GM23338 (cell line): ENCODE data around the gene AIMP2. TPM values are rescaled to one million over a fixed set of nuclear protein-coding genes. Genes with fewer than 3 reads are reported as not detected.

Source experiments
- ATAC-seq: fragments of 200-7000 bp; cut with Tn5 transposase; 3 replicates; pipeline ENCODE4 v1.9.1; 2020
- DNase-seq: peaks from one replicate; pipeline ENCODE4 v3.0.0-alpha.2; 2015; ENCODE audit warnings: low spot score
- H2AFZ ChIP-seq: fragments of 200-600 bp; sonication (generic); 2 replicates; pipeline ENCODE4 v1.8.0; 2016; ENCODE audit warnings: antibody characterized with exemption, mild to moderate bottlenecking, moderate library complexity
- H3F3A ChIP-seq: fragments of 200-600 bp; sonication (generic); replicated peaks from 2 replicates; pipeline ENCODE4 v1.8.0; 2017; ENCODE audit warnings: antibody characterized with exemption, mixed run types, low read depth
- H3K27ac ChIP-seq: fragments of 200-600 bp; sonication (generic); 2 replicates; pipeline ENCODE4 v1.6.1; 2016; ENCODE audit warnings: low read depth
- H3K27me3 ChIP-seq: fragments of 200-600 bp; sonication (generic); 2 replicates; pipeline ENCODE4 v1.8.0; 2016; ENCODE audit warnings: mild to moderate bottlenecking, mixed run types, moderate library complexity; ENCODE audit not compliant: insufficient read depth
- H3K36me3 ChIP-seq: fragments of 200-600 bp; sonication (generic); 2 replicates; pipeline ENCODE4 v1.8.0; 2016; ENCODE audit warnings: mild to moderate bottlenecking; ENCODE audit not compliant: insufficient read depth
- H3K4me1 ChIP-seq: fragments of 200-600 bp; sonication (generic); 2 replicates; pipeline ENCODE4 v1.8.0; 2016; ENCODE audit warnings: mild to moderate bottlenecking, moderate library complexity; ENCODE audit not compliant: insufficient read depth
- H3K4me2 ChIP-seq: fragments of 200-600 bp; sonication (generic); 2 replicates; pipeline ENCODE4 v1.7.1; 2017; ENCODE audit warnings: mixed run types
- H3K4me3 ChIP-seq: fragments of 200-600 bp; sonication (generic); 2 replicates; pipeline ENCODE4 v1.6.1; 2016; ENCODE audit warnings: mixed run types
- H3K79me2 ChIP-seq: fragments of 200-600 bp; sonication (generic); replicated peaks from 2 replicates; pipeline ENCODE4 v1.8.0; 2017; ENCODE audit warnings: mild to moderate bottlenecking; ENCODE audit not compliant: insufficient read depth
- H3K9me2 ChIP-seq: fragments of 200-600 bp; sonication (generic); 2 replicates; pipeline ENCODE4 v1.8.0; 2017; ENCODE audit not compliant: insufficient read depth
- H4K20me1 ChIP-seq: fragments of 200-600 bp; sonication (generic); replicated peaks from 2 replicates; pipeline ENCODE4 v1.8.0; 2017; ENCODE audit warnings: mild to moderate bottlenecking; ENCODE audit not compliant: insufficient read depth
- H3K27ac Mint-ChIP-seq: 2 replicates; pipeline ENCODE4 v1.8.0; 2020; ENCODE audit warnings: inconsistent platforms, mild to moderate bottlenecking, moderate library complexity, mixed read lengths
- H3K27me3 Mint-ChIP-seq: 3 replicates; pipeline ENCODE4 v1.8.0; 2022; ENCODE audit warnings: low read depth, mild to moderate bottlenecking, moderate library complexity, mixed read lengths, inconsistent platforms; ENCODE audit not compliant: insufficient read depth, poor library complexity
- H3K36me3 Mint-ChIP-seq: 3 replicates; pipeline ENCODE4 v1.8.0; 2021; ENCODE audit warnings: low read depth, mild to moderate bottlenecking, inconsistent platforms, moderate library complexity, mixed read lengths
- H3K4me1 Mint-ChIP-seq: 3 replicates; pipeline ENCODE4 v1.8.0; 2020; ENCODE audit warnings: mild to moderate bottlenecking, inconsistent platforms, mixed read lengths
- H3K4me3 Mint-ChIP-seq: 3 replicates; pipeline ENCODE4 v1.8.0; 2021; ENCODE audit warnings: moderate library complexity, mild to moderate bottlenecking, inconsistent platforms, mixed read lengths
- H3K9me3 Mint-ChIP-seq: 3 replicates; pipeline ENCODE4 v1.8.0; 2020; ENCODE audit warnings: moderate library complexity, mild to moderate bottlenecking, inconsistent platforms, mixed read lengths
- CREB1 ChIP-seq: fragments of 250-450 bp; sonication (Bioruptor Pico); IDR thresholded peaks from 2 replicates; pipeline ENCODE4 v1.5.0; 2020; ENCODE audit warnings: low read depth, mild to moderate bottlenecking, moderate library complexity
- CTCF ChIP-seq, 2 experiments: fragments of 200-600 bp in 1 of 2; sonication (generic) in 1 of 2; conservative IDR thresholded peaks; 2 replicates each; pipeline versions ENCODE4 v1.5.1 to v1.6.1; 2016 to 2017; ENCODE audit warnings: antibody characterized with exemption in 2 of 2, low read depth in 2 of 2, mild to moderate bottlenecking in 2 of 2, moderate library complexity in 1 of 2
- ETS1 ChIP-seq: IDR thresholded peaks from 2 replicates; pipeline ENCODE4 v1.6.1; 2016; ENCODE audit warnings: antibody characterized with exemption
- EZH2 ChIP-seq: fragments of 200-600 bp; sonication (generic); IDR thresholded peaks from one replicate; pipeline ENCODE4 v1.8.0; 2017; ENCODE audit warnings: antibody characterized with exemption, mild to moderate bottlenecking, low read depth; ENCODE audit not compliant: unreplicated experiment
- EZH2phosphoT487 ChIP-seq: fragments of 200-600 bp; sonication (generic); IDR thresholded peaks from one replicate; pipeline ENCODE4 v1.8.1; 2018; ENCODE audit warnings: antibody characterized with exemption; ENCODE audit not compliant: unreplicated experiment
- JUNB ChIP-seq: IDR thresholded peaks from one replicate; pipeline ENCODE4 v1.6.1; 2016; ENCODE audit warnings: antibody characterized with exemption; ENCODE audit not compliant: unreplicated experiment
- NANOG ChIP-seq: IDR thresholded peaks from 2 replicates; pipeline ENCODE4 v1.6.1; 2016; ENCODE audit warnings: antibody characterized with exemption, borderline replicate concordance
- POLR2AphosphoS5 ChIP-seq: IDR thresholded peaks from 2 replicates; pipeline ENCODE4 v1.6.1; 2016; ENCODE audit warnings: antibody characterized with exemption, low read depth
- REST ChIP-seq: IDR thresholded peaks from one replicate; pipeline ENCODE4 v1.6.1; 2018; ENCODE audit warnings: antibody characterized with exemption; ENCODE audit not compliant: unreplicated experiment
- STAT1 ChIP-seq: IDR thresholded peaks from one replicate; pipeline ENCODE4 v1.6.1; 2016; ENCODE audit warnings: antibody characterized with exemption; ENCODE audit not compliant: unreplicated experiment
- ZNF114 ChIP-seq: fragments of 250-450 bp; sonication (Bioruptor Pico); IDR thresholded peaks from 2 replicates; pipeline ENCODE4 v1.5.0; 2020; ENCODE audit warnings: mild to moderate bottlenecking, moderate library complexity
- ZNF331 ChIP-seq: fragments of 250-450 bp; sonication (Bioruptor Pico); IDR thresholded peaks from 2 replicates; pipeline ENCODE4 v1.5.0; 2020; ENCODE audit warnings: low read depth, mild to moderate bottlenecking, moderate library complexity
- ZNF462 ChIP-seq: fragments of 250-450 bp; sonication (Bioruptor Pico); IDR thresholded peaks from 2 replicates; pipeline ENCODE4 v1.5.0; 2020; ENCODE audit warnings: mild to moderate bottlenecking, moderate library complexity
- polyA plus RNA-seq: library from polyadenylated mRNA; unstranded; fragments of >200 nt; fragmentation: Nextera tagmentation; extraction: Ambion mirVana; gene quantifications from 2 replicates; pipeline ENCODE4 v1.2.1, GENCODE V29; 2016
- total RNA-seq: library from RNA; depleted of rRNA; stranded (reverse); fragments of >200 nt; shearing (Covaris generic); gene quantifications from 2 replicates; pipeline ENCODE4 v1.2.3, GENCODE V29; 2014

The AIMP2 gene
- total and polyA plus RNA-seq, 2 experiments from 2014 or later = 86.6 to 113 TPM

GRCh38 chr7:6028563-6028962 lies 19.5 kb downstream of the AIMP2 start:
- no peak overlapping the region for H3K4me2 ChIP-seq
- Mint-ChIP-seq H3K27ac (no peak overlapping the region), H3K4me1 (peaks cover 4% of the 10 kb centered on the region; the same call in 2 of the 3 replicates), H3K9me3 (no peaks in the 10 kb centered on the region), H3K36me3 (peaks cover 79% of the 10 kb centered on the region), H3K27me3 (peaks cover 4% of the 10 kb centered on the region), H3K4me3 (no peak overlapping the region)
- no peak overlapping the region for H3K4me3 ChIP-seq
- no peaks in the 10 kb centered on the region for H3K9me2 ChIP-seq
- H3K4me1 ChIP-seq = no peaks in the 10 kb centered on the region
- ATAC-seq (no peak), DNase-seq (no peak)
- H3F3A ChIP-seq = peaks cover 8% of the 10 kb centered on the region; the same call in 1 of the 2 replicates
- peaks cover 18% of the 10 kb centered on the region for H3K79me2 ChIP-seq
- H3K36me3 ChIP-seq = peaks cover 40% of the 10 kb centered on the region
- TF ChIP-seq CTCF (conservative IDR thresholded peaks at IDR 0.05; ENCODE audit: low read depth in 2 of 2) (no peak), NANOG (no peak), ZNF331 (CRISPR knock-in tag) (no peak), CREB1 (CRISPR knock-in tag) (no peak), REST (no peak), ETS1 (no peak), EZH2phosphoT487 (no peak), EZH2 (no peak), POLR2AphosphoS5 (no peak), JUNB (no peak), ZNF114 (CRISPR knock-in tag) (no peak), ZNF462 (CRISPR knock-in tag) (no peak), STAT1 (no peak)
- peaks cover 28% of the 10 kb centered on the region for H4K20me1 ChIP-seq
- H3K27me3 ChIP-seq = no peaks in the 10 kb centered on the region
- H2AFZ ChIP-seq = no peak overlapping the region
- H3K27ac ChIP-seq = no peak overlapping the region
